KBM-7 (cell line): ENCODE results near the gene AK3.
"Not testable (repeated sequence)": the region's sequence is repeated elsewhere in the genome, so short reads cannot be mapped to it uniquely, and the experiment has no call there.

Experiments used
- DNase-seq: peaks from one replicate; pipeline ENCODE4 v3.0.0-alpha.2; 2015
- in situ Hi-C: fragments of 300-500 bp; cut with MboI; formaldehyde crosslinking; loops from 2 replicates; pipeline ENCODE4 v1.14.3; 2020; ENCODE audit warnings: low sequenced_read_pairs, low pct_unique_long_range_greater_than_20kb, mixed read lengths

Gene AK3

GRCh38 chr9:4755026-4755609 lies 14.1 kb upstream of the AK3 start:
- DNase-seq: no peak
- in situ Hi-C loops: loop anchor here (25.0 kb wide), 4 partner anchors 232 to 832 kb away; partner anchors contain the start of genes INSL6, JAK2 and PLGRKT

DNA sequence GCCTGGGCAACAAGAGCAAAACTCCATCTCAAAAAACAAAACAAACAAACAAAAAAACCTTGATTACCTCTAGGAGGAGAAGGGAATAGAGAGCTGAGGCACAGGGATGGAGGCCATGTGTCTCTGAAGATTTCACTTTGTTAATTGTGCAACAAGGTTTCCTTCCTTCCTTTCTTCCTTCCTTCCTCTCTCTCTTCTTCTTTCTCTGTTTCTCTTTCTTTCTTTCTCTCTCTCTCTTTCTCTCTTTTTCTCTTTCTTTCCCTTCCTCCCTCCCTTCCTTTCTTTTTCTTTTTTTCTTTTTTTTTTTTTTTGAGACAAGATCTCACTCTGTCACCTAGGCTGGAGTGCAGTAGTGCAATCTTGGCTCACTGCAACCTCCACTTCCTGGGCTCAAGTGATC lies 13.5 kb upstream of the AK3 start:
- DNase-seq: not testable (repeated sequence)
- in situ Hi-C loops: loop anchor here (25.0 kb wide), 4 partner anchors 233 to 833 kb away; partner anchors contain the start of genes INSL6, JAK2 and PLGRKT

- DNase-seq: peak; percentile 61
- in situ Hi-C loops: loop anchor here (25.0 kb wide), 4 partner anchors 237 to 837 kb away; partner anchors contain the start of genes INSL6, JAK2 and PLGRKT
Measured at GRCh38 chr9:4750023-4750673, 9.1 kb upstream of the AK3 start.

- in situ Hi-C loops: no loop called here
- no peak for DNase-seq
Measured at GRCh38 chr9:4748612-4749011, 7.6 kb upstream of the AK3 start.

DNA sequence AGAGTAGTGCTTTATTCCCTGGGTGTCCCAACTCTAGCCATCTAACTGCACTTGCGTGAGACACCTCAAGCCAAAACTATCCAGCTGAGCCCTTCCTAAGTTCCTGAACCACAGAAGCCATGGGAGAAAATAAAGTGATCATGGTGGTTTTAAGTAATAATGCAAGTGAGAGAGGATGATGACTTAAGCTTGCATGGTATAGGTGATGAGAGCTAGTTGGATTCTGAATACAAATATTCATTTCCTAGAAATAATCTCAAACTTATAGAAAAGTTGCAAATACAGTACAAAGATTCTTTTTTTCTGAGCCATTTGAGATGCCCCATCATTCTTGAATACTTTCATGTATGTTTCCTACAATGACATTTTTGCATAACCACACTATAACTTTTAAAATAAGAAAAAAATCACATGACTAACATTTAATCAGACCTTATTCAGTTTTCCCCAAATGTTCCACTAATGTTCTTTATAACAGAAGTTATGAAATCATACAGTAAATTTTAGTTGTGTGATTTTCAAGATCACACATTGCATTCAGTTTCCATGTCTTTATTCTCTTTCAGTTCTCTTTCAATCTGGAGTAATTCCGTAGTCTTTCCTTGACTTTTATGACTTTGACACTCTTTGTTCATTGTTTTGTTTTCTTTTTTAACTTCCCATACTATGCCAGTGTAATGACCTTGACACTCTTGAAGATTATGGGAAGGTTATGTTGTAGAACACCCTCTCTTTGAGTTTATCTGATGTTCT lies 5.5 kb upstream of the AK3 start:
- in situ Hi-C loops: no loop called here
- no peak for DNase-seq

GRCh38 chr9:4743131-4743875 lies 2.3 kb upstream of the AK3 start:
- in situ Hi-C loops: no loop called here
- peak; percentile 24 for DNase-seq

DNA sequence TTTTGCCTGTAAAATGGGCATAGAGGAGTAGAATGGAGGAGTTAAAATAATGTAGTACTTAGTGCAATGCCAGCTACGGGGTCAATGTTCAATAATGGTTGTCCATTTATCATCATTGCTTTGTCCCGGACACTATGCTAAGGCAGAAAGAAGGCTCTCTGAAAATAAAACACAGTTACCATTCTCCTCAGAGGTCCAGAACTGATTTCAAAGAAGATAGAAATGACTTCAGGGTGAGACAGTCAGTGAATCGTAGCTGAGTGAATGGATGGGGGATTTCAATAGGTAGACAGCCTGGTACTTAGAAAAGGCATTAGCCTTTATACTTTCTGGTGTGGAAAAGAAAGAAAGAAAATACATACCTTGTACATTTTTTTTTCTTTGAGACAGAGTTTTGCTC lies 1.2 kb upstream of the AK3 start:
- in situ Hi-C loops: no loop called here
- no peak for DNase-seq

GRCh38 chr9:4741365-4742089 lies 525 bp upstream of the AK3 start:
- in situ Hi-C loops: no loop called here

DNA sequence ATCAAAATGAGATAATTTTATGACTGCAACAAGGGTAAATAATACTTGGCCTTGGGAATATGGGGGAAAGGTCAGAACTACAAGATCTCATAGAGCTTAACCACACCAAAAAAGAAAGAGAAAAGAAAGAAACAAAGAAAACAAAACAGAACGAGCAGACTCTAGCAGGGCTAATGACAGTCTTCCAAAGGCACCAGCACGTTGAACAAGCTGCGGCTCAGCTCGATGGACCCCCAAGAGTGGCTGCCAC lies 689 bp downstream of the AK3 start:
- in situ Hi-C loops: no loop called here
- DNase-seq: peak; percentile 56

More at GRCh38 chr9:4741365-4742089, 525 bp upstream of the AK3 start:
- peak; percentile 39 for DNase-seq

GRCh38 chr9:4739587-4740387 lies 1.2 kb downstream of the AK3 start:
- peak; percentile 31 for DNase-seq
- in situ Hi-C loops: no loop called here

DNA sequence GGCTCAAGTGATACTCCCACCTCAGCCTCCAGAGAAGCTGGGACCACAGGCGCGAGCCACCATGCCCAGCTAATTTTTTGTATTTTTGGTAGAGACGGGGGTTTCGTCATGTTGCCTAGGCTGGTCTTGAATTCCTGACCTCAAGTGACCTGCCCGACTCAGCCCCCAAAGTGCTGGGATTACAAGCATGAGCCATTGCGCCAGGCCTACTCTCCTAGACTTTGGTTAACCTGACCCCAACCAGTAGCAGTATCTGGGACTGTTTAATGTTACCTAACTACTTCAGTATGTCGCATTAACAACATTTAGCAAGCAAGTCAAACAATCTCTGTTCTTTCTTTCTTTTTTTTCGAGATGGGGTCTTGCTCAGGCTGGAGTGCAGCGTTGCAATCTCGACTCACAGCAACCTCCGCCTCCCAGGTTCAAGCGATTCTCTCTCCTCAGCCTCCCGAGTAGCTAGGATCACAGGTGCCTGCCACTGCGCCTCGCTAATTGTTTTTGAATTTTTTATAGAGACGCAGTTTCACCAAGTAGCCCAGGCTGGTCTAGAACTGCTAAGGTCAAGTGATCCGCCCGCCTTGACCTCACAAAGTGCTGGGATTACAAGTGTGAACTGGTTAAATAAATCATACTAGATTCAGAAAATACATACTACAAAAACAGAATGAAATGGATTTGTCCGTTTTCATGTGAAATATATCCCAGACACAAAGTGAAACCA lies 2.0 kb downstream of the AK3 start:
- peak; percentile 16 for DNase-seq
- in situ Hi-C loops: no loop called here

DNA sequence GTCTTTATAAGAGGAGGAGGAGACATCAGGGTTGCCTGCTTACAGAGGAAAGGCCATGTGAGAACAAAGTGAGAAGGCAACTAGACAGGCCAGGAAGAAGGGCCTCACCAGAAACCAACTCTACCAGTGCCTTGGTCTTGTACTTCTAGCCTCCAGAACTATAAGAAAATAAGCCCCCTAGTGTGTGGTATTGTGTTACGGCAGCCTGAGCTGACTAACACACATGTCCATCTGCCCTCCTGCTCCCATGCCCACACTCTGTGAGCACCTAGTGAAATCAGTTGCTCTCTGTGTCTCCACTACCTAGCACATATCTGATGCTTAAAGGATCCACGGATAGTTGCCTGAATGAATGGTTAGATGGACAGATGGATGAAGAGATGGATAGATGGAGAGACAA lies 6.9 kb downstream of the AK3 start:
- in situ Hi-C loops: no loop called here

DNA sequence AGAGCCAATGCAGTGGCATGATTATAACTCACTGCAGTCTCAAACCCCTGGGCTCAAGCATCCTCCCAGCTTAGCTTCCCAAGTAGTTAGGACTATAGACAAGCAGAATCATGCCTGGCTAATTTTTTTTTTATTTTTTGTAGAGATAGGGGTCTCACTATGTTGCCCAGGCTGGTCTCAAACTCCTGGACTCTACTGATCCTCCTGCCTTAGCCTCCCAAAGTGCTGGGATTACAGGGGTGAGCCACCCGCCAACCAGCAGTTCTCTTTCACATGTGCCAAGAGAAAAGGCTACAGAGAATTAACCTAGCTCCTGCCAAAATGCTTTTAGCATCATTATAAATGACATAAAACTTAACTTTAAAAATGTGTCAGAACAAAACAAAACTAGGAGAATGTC lies 8.1 kb downstream of the AK3 start:
- in situ Hi-C loops: no loop called here
- no peak for DNase-seq

More for the DNA sequence above, 6.9 kb downstream of the AK3 start:
- DNase-seq: no peak

DNA sequence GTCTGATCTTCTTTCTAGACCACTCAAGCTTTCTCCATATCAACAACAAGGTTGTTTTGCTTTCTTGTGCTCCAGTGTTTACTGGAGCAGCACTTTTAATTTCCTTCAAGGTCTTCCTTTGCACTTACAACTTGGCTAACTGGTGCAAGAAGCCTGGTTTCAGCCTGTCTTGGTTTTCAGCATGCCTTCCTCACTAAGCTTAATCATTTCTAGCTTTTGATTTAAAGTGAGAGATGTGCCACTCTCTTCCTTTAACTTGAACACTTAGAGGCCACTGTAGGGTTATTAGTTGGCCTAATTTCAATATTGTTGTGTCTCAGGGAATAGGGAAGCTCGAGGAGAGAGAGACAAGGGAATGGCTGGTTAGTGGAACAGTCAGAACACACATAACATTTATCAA lies 13.4 kb downstream of the AK3 start:
- in situ Hi-C loops: no loop called here

DNA sequence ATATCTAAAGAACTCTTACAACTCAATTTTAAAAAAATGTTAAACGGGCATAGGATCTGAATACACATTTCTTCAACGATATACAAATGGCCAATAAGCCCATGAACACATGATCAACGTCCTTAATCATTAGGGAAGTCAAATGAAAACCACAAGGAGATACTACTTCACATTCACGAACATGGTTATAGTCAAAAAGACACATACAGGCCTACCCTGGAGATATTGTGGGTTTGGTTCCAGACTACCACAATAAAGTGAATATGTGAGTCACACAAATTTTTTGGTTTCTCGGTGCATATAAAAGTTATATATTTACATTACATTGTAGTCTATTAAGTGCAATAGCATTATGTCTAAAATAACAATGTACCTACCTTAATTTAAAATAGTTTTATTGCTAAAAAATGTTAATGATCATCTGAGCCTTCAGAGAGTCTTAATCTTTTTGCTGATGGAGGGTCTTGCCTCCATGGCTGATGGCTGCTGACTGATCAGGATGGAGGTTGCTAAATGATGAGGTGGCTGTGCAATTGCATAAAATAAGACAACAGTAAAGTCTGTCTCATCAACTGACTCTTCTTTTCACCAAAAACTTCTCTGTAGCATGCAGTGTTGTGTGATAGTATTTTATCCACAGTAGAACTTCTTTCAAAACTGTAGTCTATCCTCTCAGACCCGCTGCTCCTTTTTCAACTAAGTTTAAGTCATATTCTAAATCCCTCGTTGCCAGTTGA lies 15.1 kb downstream of the AK3 start:
- in situ Hi-C loops: no loop called here

More for the DNA sequence above, 13.4 kb downstream of the AK3 start:
- DNase-seq: no peak

GRCh38 chr9:4721736-4722135 lies 19.3 kb downstream of the AK3 start:
- DNase-seq: no peak
- in situ Hi-C loops: no loop called here

More for the DNA sequence above, 15.1 kb downstream of the AK3 start:
- DNase-seq: no peak

- DNase-seq: no peak
- in situ Hi-C loops: no loop called here
Measured at GRCh38 chr9:4718911-4719310, 22.1 kb downstream of the AK3 start.
